Caco-2 (cell line): ENCODE measurements around the gene MRTO4. TPM values are rescaled to one million over a fixed set of nuclear protein-coding genes. Genes with fewer than 3 reads are reported as not detected.

Experiments used
- BruUV-seq: library from RNA; stranded (reverse); fragments of 400-500 nt; replicated peaks from 2 replicates; lab custom pipeline; 2021; lab: Mats Ljungman, UMichigan
- CTCF ChIA-PET: fragments of 300-600 bp; sonication (Branson Sonifier 250); formaldehyde crosslinking; loops from one replicate; lab custom pipeline; 2022; ENCODE audit warnings: antibody characterized with exemption; lab: Charles Lee
- POLR2A ChIA-PET: fragments of 300-600 bp; sonication (Branson Sonifier 250); formaldehyde crosslinking; loops from one replicate; lab custom pipeline; 2022; ENCODE audit warnings: antibody characterized with exemption; lab: Charles Lee
- DNase-seq, 2 experiments: peaks; one replicate each; pipeline versions ENCODE4 v3.0.0 to v3.0.0-alpha.2; 2020 to 2022
- H3K27me3 ChIP-seq: replicated peaks from 2 replicates; pipeline ENCODE4 v1.6.0; 2011; ENCODE audit warnings: low read length; ENCODE audit not compliant: control insufficient read depth, insufficient read depth
- H3K36me3 ChIP-seq: 2 replicates; pipeline ENCODE4 v1.5.1; 2011; ENCODE audit warnings: low read length; ENCODE audit not compliant: control insufficient read depth, insufficient read depth
- H3K4me1 ChIP-seq: fragments of 250-450 bp; sonication (Bioruptor Pico); 2 replicates; pipeline ENCODE4 v1.5.1; 2020; ENCODE audit warnings: mild to moderate bottlenecking
- H3K4me3 ChIP-seq: 2 replicates; pipeline ENCODE4 v1.5.1; 2011; ENCODE audit warnings: low read depth, mild to moderate bottlenecking, control low read depth, low read length
- H3K9me3 ChIP-seq: fragments of 250-450 bp; sonication (Bioruptor Pico); 2 replicates; pipeline ENCODE4 v1.5.1; 2020; ENCODE audit warnings: mild to moderate bottlenecking, moderate library complexity
- H3K27ac Mint-ChIP-seq: one replicate; pipeline ENCODE4 v1.8.0; 2022; ENCODE audit warnings: mixed read lengths; ENCODE audit not compliant: unreplicated experiment
- H3K27me3 Mint-ChIP-seq: one replicate; pipeline ENCODE4 v1.8.0; 2022; ENCODE audit warnings: mixed read lengths; ENCODE audit not compliant: insufficient read depth, unreplicated experiment
- H3K36me3 Mint-ChIP-seq: one replicate; pipeline ENCODE4 v1.8.0; 2022; ENCODE audit warnings: mild to moderate bottlenecking, mixed read lengths; ENCODE audit not compliant: insufficient read depth, unreplicated experiment
- H3K4me1 Mint-ChIP-seq: one replicate; pipeline ENCODE4 v1.8.0; 2022; ENCODE audit warnings: low read depth, mixed read lengths; ENCODE audit not compliant: unreplicated experiment
- H3K4me3 Mint-ChIP-seq: one replicate; pipeline ENCODE4 v1.8.0; 2022; ENCODE audit warnings: mild to moderate bottlenecking, moderate library complexity, mixed read lengths; ENCODE audit not compliant: unreplicated experiment
- H3K9me3 Mint-ChIP-seq: one replicate; pipeline ENCODE4 v1.8.0; 2022; ENCODE audit warnings: mixed read lengths; ENCODE audit not compliant: unreplicated experiment
- intact Hi-C: fragments of 100-400 bp; cut with micrococcal nuclease; formaldehyde crosslinking; loops from one replicate; pipeline ENCODE4 v1.10.0; 2022; ENCODE audit not compliant: unreplicated experiment
- total RNA-seq: library from RNA; stranded (reverse); gene quantifications from 2 replicates; pipeline ENCODE4 v1.2.3, GENCODE V29; 2022
- TF ChIP-seq, protein P1 (sequence below), 2 experiments: fragments of 200-600 bp in 1 of 2; IDR thresholded peaks; 1 replicate in 1 of 2; 2 replicates in 1 of 2; pipeline versions ENCODE4 v1.5.1 to v1.8.0; 2011 to 2022; ENCODE audit warnings: antibody characterized with exemption in 1 of 2, control low read depth in 1 of 2, inconsistent platforms in 1 of 2, low read depth in 1 of 2, low read length in 1 of 2, mild to moderate bottlenecking in 1 of 2, moderate library complexity in 1 of 2; ENCODE audit not compliant: insufficient read depth in 1 of 2, severe bottlenecking in 1 of 2, unreplicated experiment in 1 of 2

Gene MRTO4
- total RNA-seq, 1 experiment from 2014 or later = 52.6 TPM

- no peaks in the 10 kb centered on the region for H3K27me3 Mint-ChIP-seq
- TF ChIP-seq, protein P1, sequence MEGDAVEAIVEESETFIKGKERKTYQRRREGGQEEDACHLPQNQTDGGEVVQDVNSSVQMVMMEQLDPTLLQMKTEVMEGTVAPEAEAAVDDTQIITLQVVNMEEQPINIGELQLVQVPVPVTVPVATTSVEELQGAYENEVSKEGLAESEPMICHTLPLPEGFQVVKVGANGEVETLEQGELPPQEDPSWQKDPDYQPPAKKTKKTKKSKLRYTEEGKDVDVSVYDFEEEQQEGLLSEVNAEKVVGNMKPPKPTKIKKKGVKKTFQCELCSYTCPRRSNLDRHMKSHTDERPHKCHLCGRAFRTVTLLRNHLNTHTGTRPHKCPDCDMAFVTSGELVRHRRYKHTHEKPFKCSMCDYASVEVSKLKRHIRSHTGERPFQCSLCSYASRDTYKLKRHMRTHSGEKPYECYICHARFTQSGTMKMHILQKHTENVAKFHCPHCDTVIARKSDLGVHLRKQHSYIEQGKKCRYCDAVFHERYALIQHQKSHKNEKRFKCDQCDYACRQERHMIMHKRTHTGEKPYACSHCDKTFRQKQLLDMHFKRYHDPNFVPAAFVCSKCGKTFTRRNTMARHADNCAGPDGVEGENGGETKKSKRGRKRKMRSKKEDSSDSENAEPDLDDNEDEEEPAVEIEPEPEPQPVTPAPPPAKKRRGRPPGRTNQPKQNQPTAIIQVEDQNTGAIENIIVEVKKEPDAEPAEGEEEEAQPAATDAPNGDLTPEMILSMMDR (IDR thresholded peaks at IDR 0.05; ENCODE audit: insufficient read depth in 1 of 2, low read depth in 1 of 2, low read length in 1 of 2, severe bottlenecking in 1 of 2, unreplicated experiment in 1 of 2) = no peak
- no peaks in the 10 kb centered on the region for H3K27me3 ChIP-seq
- peaks cover 61% of the 10 kb centered on the region for H3K36me3 Mint-ChIP-seq
- H3K36me3 ChIP-seq = no peaks in the 10 kb centered on the region
- no peak for DNase-seq
- CTCF ChIA-PET = no interaction called here
- intact Hi-C loops = no loop called here
- no peaks in the 10 kb centered on the region for H3K9me3 Mint-ChIP-seq
- peaks cover 22% of the 10 kb centered on the region for H3K4me1 Mint-ChIP-seq
- no peak overlapping the region for H3K27ac Mint-ChIP-seq
- H3K4me3 ChIP-seq = no peak overlapping the region
- peaks cover 60% of the 10 kb centered on the region for H3K4me1 ChIP-seq
- H3K9me3 ChIP-seq = no peaks in the 10 kb centered on the region
- no TSS peak for BruUV-seq
- POLR2A ChIA-PET = no interaction called here
- H3K4me3 Mint-ChIP-seq = peak overlapping the region; percentile 65
Measured at GRCh38 chr1:19206947-19207346, 44.7 kb upstream of the MRTO4 start.

DNA sequence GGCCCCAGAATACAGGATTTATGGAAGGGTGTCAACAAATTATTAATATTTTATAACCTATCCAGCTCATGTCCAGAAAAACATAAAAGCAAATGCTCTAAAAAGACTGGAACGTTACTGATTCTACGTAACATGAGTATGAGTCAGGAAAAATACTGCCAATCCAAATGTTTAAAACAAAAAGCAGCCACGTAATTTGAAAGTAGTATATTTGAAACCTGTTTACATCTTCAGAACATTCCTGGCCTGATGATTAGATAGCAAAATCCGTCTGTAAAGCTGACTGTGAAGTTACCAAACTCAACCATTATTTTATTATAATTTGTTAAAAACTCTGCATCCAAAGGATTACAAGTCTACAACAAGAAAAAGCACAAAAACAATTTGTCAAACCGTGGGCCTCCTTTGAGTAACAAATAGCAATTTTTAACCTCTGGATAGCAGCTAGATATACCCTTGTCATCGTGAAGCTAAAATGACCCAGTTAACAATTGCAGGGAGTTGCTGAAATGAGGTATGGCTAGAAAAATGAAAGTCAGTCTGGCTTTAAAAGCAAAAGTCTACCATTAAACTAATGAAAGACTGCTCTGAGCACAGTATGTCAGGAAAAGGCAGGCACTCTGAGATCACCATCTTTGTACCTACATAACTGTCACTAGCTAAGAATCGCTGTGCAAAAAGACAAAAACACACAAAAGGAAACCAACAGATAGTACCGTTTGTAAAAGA lies 42.7 kb upstream of the MRTO4 start:
- H3K36me3 Mint-ChIP-seq = peaks cover 67% of the 10 kb centered on the region
- Histone ChIP-seq H3K4me1 (peaks cover 41% of the 10 kb centered on the region), H3K4me3 (peak overlapping the region; percentile 95), H3K36me3 (no peaks in the 10 kb centered on the region), H3K9me3 (no peaks in the 10 kb centered on the region), H3K27me3 (no peaks in the 10 kb centered on the region)
- intact Hi-C loops = no loop called here
- POLR2A ChIA-PET = interaction anchor here (0.8 kb wide), 1 partner anchor 13 kb away, joined by 3 read pairs; no protein-coding TSS in a partner anchor
- CTCF ChIA-PET = interaction anchor here (1.3 kb wide), 1 partner anchor 29 kb away, joined by 3 read pairs; no protein-coding TSS in a partner anchor
- peak overlapping the region; percentile 90 for H3K27ac Mint-ChIP-seq
- H3K27me3 Mint-ChIP-seq = no peaks in the 10 kb centered on the region
- peaks cover 31% of the 10 kb centered on the region for H3K4me1 Mint-ChIP-seq
- no peak for DNase-seq
- TF ChIP-seq, protein P1 (IDR thresholded peaks at IDR 0.05; ENCODE audit: insufficient read depth in 1 of 2, low read depth in 1 of 2, low read length in 1 of 2, severe bottlenecking in 1 of 2, unreplicated experiment in 1 of 2) = no peak
- peak overlapping the region; percentile 92 for H3K4me3 Mint-ChIP-seq
- TSS peak; percentile 34 for BruUV-seq
- no peaks in the 10 kb centered on the region for H3K9me3 Mint-ChIP-seq

DNA sequence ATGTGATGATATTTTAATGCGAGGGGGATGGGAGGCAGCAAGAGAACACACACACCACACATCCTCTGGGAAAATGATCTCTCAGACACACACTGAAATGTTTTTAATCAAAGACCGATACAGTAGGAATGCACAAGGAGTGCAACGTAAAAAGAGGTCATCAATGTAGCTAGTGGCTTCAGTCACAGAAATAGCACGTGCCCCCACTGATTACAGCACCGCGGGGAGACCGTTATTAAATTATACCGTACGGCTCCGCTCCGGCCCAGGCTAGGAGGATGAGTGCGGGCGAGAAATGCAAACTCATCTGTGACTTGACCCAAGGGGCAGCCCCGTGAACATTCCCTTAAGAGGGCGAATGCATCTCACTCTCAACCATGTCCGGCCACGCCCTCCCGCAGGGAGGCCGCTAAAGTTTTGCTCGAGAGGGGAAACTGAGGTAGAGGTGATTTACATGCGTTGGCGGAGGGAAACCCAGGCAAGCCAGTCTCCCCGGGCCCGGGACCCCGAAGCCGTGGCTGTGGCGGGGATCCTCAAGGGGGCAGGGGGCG lies 42.1 kb upstream of the MRTO4 start:
- TF ChIP-seq, protein P1 (IDR thresholded peaks at IDR 0.05; ENCODE audit: insufficient read depth in 1 of 2, low read depth in 1 of 2, low read length in 1 of 2, severe bottlenecking in 1 of 2, unreplicated experiment in 1 of 2) = no peak
- Histone ChIP-seq H3K36me3 (no peaks in the 10 kb centered on the region), H3K4me3 (peak overlapping the region; percentile 95), H3K27me3 (no peaks in the 10 kb centered on the region), H3K9me3 (no peaks in the 10 kb centered on the region), H3K4me1 (peaks cover 35% of the 10 kb centered on the region)
- no TSS peak for BruUV-seq
- ChIA-PET CTCF (no interaction called here), POLR2A (interaction anchor here (0.8 kb wide), 1 partner anchor 14 kb away, joined by 3 read pairs; no protein-coding TSS in a partner anchor)
- peak in 1 of 2 experiments; percentile 41 for DNase-seq
- Mint-ChIP-seq H3K9me3 (no peaks in the 10 kb centered on the region), H3K27me3 (no peaks in the 10 kb centered on the region), H3K27ac (peak overlapping the region; percentile 90), H3K4me3 (peak overlapping the region; percentile 92), H3K36me3 (peaks cover 73% of the 10 kb centered on the region), H3K4me1 (peaks cover 26% of the 10 kb centered on the region)
- intact Hi-C loops = no loop called here
